Panc1 (cell line): ENCODE data around the gene PAPPA.

ENCODE experiments used
- CTCF ChIP-seq: fragments of 450-650 bp; IDR thresholded peaks from 2 replicates; pipeline ENCODE4 v1.5.1; 2017; ENCODE audit warnings: mild to moderate bottlenecking
- POLR2AphosphoS5 ChIP-seq: IDR thresholded peaks from 2 replicates; pipeline ENCODE4 v1.6.1; 2012; ENCODE audit warnings: mild to moderate bottlenecking, low read depth, low read length, moderate library complexity
- REST ChIP-seq, 2 experiments: IDR thresholded peaks; 2 replicates each; pipeline ENCODE4 v1.6.1; 2011 to 2012; ENCODE audit warnings: low read depth in 2 of 2, control low read depth in 1 of 2, low read length in 1 of 2, mild to moderate bottlenecking in 1 of 2, moderate library complexity in 1 of 2; ENCODE audit not compliant: insufficient read depth in 1 of 2
- SIN3A ChIP-seq: IDR thresholded peaks from 2 replicates; pipeline ENCODE4 v1.6.1; 2012; ENCODE audit warnings: low read depth, mild to moderate bottlenecking, low read length, moderate library complexity, borderline replicate concordance; ENCODE audit not compliant: insufficient read depth
- TCF7L2 ChIP-seq: IDR thresholded peaks from 2 replicates; pipeline ENCODE4 v1.6.1; 2011; ENCODE audit warnings: mild to moderate bottlenecking, low read depth, low read length, inconsistent platforms

- TF ChIP-seq POLR2AphosphoS5 (no peak), CTCF (no peak), REST (IDR thresholded peaks at IDR 0.05; ENCODE audit: insufficient read depth in 1 of 2, low read depth in 2 of 2, low read length in 1 of 2) (no peak), TCF7L2 (no peak), SIN3A (no peak)
Observed at GRCh38 chr9:116320290-116320689, 166.7 kb downstream of the PAPPA start.
